T-helper 2 cell treated with Interferon-gamma antibody and Interleukin-4, amounts not matched to agents 100 ng/mL and 5 ng/mL, for 36 hours (primary cell): ENCODE measurements around the gene REL. TPM values are rescaled to one million over a fixed set of nuclear protein-coding genes. Genes with fewer than 3 reads are reported as not detected.

Experiments used
- intact Hi-C: fragments of 100-400 bp; cut with micrococcal nuclease; formaldehyde crosslinking; loops from one replicate; pipeline ENCODE4 v1.15.1; 2023
- total RNA-seq: library from RNA; stranded (reverse); gene quantifications from 2 replicates; pipeline ENCODE4 v1.2.3, GENCODE V29; 2022

Gene REL
- total RNA-seq, 1 donor from 2014 or later, result 18.2 TPM

DNA sequence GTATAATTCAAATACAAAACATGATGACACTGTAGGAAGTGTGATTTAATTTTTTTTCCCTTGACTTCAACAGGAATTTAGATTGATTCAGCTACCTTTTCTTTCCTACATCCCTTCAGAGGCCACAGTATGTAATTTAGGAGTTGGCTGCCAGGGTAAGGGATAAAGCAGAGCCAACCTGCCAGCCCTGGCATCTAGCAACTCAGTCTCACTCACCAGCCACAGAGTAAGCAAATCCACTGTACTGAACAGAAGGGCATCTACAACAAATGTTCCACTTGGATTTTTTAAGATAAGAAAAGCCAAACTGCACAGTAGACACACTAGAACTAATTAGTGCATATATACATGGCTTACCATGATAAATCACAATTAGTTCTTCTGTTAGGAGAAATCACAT is 81.8 kb downstream of the REL start:
- intact Hi-C loops, result no loop called here

DNA sequence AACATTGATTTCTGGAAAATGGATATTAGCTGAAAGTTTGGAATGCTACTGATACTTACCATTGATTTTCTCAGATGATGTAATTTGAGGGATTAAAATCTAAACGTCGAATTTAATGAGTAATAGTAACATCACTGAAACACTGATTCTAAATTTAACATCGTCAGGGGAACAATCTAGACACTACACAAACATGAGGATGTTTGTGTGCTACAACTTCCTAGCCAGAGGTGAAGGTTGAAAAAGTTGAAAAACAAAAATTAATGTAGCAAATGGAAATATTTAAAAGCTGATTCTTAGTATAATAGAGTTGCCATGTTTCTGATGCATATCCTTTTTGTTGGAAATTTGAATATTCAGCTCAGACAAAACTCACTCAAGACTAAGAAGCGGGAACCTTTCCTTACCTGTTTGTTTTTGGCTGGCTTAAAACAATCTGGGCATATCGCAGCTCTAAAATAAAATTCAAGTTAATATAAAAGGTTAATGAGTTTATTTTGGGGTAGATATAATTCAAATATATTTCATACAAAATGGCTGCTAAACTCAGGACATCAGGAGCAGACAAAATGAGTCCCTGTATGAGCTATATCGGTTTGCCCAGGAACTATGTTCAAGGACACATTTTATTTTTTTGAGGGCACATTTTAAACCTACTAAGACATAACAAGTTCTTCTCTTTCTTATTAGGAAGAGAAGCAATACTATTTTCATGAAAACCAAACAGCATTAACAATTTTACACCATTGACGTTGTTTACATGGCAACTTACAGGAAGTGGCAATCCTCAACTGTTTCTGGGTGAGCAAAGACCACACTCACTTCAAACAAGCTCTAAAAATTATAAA is 83.5 kb downstream of the REL start:
- intact Hi-C loops, result loop anchor here (2.0 kb wide), 1 partner anchor 82 kb away; no protein-coding TSS in a partner anchor

DNA sequence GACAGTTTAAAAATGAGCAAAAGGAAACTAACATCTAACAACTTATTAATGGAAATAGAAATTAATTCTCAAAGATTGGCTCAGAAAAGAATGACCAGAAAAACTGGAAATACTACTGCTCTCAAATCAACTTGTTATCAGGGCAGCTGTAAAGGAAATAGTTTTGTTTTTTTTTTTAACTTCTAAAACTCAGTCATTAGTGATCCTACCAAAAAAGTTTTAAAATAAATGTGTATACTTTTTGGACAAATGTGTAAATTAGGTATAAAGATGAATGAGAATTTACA is 84.1 kb downstream of the REL start:
- intact Hi-C loops, result loop anchor here (2.0 kb wide), 1 partner anchor 83 kb away; no protein-coding TSS in a partner anchor

DNA sequence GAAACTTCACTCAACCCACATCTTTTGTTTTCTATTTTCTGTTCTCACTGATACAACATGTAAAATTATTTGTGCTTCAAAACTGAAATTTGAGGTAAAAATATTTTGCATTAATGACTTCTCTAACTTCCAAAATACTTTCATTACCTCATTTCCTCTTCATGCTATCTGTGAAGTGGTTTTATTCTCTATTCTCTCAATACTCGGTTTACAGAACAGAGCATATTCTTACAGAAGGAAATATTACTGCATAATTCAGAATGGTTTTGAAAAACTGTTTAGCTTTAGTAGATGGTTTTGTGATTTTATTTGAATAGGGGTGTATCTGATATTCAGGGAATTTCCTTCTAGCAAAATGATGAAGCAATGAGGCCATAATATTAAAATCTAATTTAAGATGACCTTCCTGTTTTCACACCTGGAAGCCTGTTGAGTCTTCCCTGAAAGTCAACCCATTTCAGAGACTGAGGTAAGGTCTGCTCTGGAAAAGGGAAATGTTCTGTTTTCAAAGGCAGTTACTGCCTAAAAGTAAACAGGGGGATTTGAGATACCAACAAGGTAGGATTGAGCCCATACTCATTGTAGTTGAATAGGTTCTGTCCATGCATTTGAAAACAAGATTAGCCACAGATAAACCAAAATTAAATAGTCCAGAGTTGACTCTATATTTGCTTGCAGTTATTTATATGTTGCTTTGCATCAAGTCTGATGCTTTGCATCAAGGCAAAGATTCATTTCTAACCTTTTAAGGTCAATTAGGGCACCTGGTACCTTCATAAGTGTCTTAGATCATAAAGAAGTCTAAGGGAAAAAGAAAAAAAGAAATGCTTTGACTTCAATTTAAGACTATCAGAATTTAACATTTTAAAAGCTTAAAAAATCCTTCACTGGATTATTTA is 85.4 kb downstream of the REL start:
- intact Hi-C loops, result no loop called here

DNA sequence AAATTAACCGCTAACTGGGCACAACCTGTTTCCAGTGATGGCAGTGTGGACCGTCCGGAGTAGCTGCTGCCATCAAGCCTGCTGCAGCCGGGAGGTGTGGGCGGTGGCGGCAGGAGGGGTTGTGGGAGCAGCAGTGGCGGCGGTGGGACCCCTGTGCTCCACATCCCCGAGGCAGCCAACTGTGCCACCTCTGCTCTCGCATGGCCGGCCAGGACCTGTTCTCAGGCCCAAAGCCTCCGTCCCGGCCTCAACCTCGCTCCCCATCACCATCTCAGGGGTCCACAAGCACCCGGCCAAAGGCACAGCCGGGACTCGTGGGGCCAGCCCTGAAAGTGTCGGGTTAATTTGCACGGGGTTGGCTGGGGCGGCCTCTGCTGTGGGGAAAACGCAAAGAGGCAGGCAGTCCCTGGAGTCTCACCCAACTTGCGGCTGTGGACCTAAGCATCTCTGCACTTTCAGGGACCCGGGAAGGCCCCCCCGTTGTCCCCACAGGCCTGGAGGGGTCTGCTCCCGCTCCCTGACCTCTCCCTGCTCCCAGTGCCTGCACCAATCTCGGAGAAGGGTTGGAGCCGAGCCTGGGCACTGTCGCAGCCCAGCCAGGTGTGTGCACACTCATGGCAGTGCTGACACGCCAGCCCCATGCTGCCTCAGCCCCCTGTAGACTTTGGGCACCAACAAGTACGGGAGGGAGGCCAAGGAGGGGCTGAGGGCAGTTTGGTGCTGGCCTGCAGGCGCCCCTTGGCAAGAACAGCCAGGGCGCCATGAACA is 91.7 kb downstream of the REL start:
- intact Hi-C loops, result no loop called here

DNA sequence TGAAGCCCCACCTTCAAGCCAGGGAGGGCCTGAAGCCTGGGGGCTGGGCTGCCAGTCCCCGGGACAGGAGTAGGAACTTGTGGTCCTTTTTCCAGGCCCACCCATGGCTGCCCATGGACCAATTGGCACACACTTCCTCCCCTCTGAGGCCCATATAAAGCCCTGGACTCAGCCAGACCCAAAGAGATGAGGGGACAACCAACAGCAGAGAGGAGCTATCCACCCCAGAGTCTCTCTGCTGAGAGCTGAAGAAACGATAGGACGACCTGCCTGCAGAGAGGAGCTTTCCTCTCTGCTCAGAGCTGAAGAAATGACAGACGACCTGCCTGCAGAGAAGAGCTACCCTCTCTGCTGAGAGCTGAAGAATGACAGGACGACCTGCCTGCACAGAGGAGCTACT is 92.3 kb downstream of the REL start:
- intact Hi-C loops, result no loop called here

DNA sequence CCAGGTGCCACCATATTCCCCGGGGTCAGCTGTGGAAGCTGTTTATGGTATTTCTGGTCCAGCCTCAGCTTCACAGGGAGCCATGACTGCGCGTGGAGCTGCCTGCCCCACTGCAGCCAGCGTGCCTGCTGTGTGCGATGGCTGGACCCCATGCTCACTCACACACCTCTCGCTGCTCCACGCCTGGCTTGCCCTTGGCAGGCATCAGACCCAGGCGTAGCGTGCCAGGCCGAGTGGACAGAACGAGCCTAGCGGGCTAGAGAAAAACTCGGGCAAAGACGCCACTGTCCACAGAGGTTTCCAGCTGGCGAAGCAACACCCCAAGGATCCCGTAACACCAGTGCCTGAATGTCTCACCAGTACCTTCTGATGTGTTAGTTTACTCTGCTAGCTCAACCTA is 93.3 kb downstream of the REL start:
- intact Hi-C loops, result no loop called here

Other genes starting within 250 kb of the REL start
- 19.1 and 21.7 TPM in 2 replicates for gene PAPOLG, start 125.3 kb upstream of the REL start, total RNA-seq
- gene PEX13, start 136.1 kb downstream of the REL start, total RNA-seq, result 16.9 and 20.3 TPM in 2 replicates
- 6.1 and 7.6 TPM in 2 replicates for gene PUS10, start 136.7 kb downstream of the REL start, total RNA-seq
- gene SANBR, start 184.3 kb downstream of the REL start, total RNA-seq, result 9.1 and 13.0 TPM in 2 replicates